CD4-positive, alpha-beta T cell treated with Interleukin-4 for 4 hours (primary cell): ENCODE results near the gene RFFL.

ENCODE experiments used
- DNase-seq: peaks from one replicate; pipeline ENCODE4 v3.0.0-alpha.2; 2020

Gene RFFL

DNA sequence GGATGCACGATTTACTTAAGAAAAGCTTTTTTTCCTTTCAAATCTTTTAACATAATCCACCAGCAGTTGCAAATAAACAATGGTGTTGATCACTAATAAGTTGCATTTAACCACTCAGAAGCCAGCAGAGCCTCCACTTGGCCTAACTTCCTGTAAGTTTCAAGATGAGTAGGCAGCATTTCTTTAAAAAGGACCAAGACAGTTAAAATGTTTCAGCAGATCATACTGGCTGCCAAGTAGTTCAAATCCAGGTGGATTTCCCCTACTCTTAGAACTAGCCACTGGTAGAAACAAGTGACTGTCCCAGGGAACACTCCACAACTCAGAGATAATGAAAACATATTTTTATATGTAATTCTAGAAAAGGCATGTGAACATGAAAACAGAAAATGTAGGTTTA, 17.0 kb upstream of the RFFL start:
- peak; percentile 26 for DNase-seq

DNA sequence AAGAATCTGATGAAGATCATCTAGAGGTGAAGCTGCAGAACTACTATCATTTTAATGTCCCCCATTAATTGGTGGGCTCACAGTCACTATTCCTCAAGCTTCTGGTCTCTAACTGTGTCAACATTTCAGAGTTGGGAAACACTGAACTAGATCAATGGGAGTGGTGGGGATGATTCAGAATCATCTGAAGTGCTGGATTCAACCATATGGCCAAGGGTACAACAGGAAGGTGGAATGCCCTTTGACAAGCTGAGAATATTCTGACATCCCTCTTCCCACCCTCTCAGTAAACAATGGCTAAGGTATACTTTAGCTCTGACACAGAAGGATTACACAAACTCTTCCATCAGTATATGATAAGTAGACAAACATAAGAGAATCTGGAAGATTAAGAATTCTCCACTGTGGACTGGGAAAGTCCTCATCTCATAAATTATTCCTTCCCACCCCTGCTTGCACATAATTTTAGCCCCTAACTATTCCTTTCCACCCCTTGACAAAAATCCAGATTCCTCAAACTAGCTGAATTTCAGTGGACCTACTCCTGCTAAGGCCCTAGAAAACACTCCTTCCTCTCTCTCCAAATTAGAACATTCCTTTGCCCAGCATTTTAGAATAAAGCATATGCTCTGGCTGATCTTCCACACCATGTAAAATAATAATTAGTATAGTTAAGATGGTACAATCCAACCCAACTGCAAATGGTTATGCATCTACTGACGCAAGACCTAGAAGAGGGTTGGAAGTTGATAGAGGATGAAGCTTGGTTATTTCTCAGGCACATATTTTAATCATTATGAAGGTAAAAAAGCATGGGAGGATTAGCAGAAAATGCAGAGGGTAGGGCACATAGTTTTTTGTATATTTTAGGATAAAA, 16.3 kb upstream of the RFFL start:
- no peak for DNase-seq

DNA sequence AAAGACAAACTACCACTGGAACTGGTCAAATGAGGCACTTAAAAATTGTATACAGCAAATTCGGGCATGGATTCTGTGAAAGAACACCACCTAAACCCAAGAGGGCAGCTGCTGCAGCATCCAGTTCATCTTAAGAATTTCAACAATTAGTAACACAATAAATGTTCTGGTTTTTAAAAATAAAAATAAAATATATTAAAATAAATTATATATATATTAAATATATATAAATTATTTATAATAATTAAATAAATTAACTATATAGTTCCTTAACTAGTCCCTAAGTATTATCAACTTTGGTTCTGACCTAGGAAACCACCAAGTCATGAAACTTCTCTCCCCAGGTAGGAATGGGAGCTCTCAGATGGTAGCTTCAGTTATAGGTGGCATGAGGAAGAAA, 13.4 kb upstream of the RFFL start:
- DNase-seq = no peak

DNA sequence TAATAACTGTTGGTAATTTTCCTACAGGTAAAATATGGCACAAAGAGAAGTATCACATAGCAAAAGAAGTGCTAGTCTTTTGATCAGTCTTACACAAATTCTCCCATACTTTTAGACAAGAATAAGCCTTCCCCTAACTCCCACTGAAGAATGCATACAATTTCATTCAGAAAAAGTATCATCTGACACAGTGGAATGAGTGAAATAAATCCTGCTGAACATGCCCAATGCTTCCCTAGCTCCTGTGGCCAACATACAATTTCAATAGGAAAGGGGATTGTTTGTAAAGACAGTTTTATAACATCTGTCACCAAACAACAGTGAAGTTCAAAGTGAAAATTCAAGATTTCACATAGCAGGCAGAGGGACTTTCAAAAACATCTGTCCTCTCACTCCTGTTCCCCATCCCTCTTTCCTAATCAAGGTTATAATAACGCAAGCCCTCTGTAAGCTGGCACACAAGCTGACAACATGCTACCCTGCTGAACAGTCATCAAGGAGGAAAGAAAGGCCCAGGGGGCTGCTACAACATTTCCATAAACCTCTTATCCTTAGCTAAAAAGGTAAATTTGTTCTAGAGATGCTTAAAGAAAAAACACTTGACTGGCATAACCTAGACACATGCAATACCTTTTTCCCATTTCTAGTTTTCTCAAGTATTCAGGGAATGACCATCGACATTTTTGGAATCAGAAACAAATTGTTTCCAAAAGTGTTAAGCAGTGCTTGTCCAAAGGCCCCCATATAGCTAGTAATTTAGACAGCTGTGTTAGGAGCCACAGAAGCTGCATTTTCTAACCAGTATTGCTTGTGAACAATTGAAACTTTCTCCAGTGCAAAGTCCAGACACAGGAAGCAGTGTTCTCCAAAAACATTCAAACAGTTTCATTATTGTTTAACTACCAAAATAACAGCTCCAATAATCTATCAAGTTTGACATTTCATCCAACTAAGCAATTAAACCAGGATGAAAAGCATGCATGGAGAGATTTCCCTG, 11.5 kb upstream of the RFFL start:
- DNase-seq = no peak

DNA sequence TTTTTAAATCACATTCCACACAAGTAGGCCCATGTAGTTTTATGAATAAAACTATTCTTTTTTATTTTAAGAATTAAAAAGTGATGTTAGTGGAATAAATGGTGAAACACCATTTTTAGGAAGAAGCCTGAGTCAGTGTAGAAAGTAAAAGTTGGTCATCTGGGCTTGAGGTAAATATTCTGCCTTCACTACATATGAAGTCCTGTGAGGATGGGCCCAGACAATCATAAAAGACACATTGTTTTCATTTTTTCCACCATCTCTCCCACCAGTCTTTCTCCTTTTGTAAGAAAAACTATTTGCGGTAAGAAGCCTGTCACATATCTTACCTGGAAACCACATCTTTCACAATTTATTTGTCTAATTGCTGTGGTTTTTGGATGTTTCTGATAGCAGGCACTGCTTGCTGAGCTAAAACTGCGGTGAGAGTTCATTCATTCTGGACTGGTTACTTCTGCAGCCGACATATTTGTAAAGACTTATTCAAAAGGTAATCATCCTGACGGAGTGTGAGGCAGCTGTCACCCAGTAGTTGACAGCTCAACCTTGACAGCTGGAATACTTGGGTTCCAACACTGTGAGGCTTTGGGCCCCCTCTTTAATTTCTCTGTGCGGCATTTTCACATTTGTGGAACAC, 10.6 kb upstream of the RFFL start:
- DNase-seq = peak; percentile 44

DNA sequence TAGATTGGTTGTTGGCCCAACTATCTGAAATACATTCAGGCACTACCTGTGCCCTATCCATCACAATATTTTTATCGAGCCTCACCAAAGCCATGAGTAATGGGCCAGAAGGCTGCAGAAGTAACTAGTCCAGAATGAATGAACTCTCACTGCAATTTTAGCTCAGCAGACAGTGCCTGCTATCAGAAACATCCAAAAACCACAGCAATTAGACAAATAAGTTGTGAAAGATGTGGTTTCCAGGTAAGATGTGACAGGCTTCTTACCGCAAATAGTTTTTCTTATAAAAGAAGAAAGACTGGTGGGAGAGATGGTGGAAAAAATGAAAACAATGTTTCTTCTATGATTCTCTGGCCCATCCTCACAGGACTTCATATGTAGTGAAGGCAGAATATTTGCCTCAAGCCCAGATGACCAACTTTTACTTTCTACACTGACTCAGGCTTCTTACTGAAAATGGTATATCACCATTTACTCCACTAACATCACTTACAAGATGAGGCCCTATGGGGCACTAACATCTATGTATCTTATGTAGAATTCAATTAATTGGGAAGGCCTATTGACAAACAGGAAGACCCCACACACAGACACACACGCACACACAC, 9.8 kb upstream of the RFFL start:
- peak; percentile 71 for DNase-seq

DNA sequence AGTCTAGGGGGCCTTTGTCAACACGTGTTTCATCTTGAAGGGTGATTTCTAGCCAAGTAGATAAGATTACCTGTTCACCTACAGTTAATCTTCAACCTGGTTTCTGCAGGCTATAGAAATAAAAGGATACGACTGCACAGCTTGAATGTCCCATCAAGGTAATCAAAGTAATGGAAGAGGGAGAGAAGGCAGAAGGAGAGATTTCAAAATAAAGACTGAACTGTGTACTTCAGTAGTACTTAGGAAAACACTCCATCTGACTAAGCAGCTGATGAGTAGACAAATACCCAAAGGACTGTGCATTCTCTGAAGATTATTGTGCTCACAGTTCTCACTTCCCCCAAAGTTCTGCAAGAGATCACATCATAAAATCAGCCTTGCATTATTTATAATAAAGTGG, 5.8 kb upstream of the RFFL start:
- DNase-seq = no peak

DNA sequence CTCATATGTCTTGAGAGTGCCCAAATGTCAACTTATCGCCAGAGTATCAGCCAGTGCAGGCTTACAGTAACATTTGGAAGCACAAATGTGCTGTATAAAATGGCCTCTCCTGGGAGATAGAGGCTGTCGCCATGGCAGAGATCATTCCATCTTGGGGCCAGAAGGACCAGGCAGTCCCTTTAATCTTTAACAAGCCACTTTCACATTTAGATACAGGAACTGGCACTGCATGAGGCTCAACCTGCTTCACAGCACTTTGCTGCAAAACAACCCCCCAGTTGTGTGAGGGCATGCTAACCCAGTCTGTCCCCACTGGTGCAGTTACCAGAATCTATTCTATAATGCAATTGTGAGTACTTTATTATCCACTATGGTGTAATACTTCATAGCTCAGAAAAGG, 4.7 kb upstream of the RFFL start:
- DNase-seq = no peak

DNA sequence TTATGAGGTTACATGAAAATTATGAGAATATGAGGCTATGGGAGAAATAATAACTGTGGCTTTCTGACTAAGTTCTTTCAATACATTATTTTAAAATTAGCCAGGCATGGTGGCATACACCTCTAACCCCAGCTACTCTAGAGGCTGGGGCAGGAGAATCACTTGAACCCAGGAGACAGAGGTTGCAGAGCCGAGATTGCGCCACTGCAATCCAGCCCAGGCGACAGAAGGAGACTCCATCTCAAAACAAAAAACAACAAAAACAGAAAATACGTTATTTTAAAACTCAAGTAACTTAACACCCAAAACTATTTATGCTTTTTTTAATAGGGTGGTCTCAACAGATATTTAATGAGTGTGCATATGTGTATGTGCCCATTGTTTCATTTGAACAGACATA, 2.4 kb upstream of the RFFL start:
- no peak for DNase-seq

DNA sequence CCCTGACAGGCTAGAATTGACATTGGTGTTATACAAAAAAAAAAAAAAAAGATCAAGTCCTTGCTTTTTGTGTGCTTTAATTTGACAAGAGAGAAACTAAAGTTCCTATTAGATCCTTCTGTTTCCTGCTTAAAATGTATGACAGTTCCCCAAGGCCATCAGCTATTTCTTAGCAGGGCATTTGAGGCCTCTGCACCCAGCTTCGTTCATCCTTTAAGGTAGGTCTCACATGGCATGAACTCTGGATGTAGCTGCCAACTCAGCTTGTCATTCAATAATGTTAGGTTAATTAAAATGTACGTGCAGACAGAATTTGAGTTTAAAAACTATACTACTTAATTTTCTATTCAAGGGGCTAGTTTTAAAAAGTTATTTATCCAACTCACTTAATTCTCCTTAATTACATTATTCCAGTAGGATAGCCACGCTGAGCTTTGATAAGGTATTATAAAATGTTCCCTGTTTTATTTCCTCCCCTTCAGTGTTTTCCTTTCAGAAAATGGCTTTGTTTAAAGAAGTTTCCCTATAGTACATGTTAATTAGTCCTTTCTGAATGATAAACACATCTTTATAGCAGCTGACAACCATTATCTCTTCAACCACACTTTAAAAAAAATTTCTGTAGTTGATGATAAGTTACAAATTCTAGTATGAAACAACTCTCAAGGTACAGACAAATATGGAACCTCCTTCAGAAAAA, 1.2 kb upstream of the RFFL start:
- DNase-seq = no peak

DNA sequence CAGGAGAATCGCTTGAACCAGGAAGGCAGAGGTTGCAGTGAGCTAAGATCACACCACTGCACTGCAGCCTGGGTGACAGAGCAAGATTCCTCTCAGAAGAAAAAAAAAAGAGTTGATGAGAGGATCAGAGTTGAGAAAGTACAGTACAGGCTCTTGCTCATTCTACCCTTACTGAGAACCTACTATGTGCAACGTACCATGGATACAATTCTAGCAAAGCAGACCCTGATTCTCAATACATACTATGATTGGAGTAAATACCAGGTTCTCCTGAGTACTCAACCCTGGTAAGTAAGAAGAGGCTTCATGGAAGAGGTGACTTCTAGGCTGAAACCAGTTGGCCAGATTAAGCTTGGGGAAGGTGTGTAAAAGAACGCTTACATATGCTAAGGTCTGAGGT, 1.2 kb downstream of the RFFL start:
- DNase-seq = no peak

DNA sequence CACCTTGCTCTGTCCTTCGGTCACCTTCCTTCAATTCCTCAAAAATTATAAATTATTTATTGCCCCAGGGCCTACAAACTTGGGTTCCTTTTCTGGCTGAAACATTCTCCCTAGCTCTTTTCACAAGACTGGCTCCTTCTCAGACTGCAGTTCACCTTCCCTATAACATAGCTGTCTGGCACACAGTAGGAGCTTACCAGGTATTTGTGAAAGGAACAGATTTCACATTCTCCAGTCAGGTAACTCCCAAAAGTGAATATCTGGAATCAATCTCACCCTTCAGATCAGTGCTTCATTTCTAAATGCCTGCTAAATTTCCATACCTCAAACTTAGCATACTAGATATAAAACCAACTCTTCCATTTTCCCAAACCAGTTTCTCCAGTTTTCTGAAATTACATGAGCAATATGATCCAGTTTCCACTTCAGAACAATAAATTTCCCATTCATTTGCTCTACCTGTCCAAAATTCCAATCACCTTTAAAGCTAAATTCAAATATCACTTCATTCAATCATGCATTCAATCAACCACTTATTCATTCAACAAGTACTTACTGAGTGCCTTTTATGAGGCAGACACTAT, 6.1 kb downstream of the RFFL start:
- DNase-seq = no peak

DNA sequence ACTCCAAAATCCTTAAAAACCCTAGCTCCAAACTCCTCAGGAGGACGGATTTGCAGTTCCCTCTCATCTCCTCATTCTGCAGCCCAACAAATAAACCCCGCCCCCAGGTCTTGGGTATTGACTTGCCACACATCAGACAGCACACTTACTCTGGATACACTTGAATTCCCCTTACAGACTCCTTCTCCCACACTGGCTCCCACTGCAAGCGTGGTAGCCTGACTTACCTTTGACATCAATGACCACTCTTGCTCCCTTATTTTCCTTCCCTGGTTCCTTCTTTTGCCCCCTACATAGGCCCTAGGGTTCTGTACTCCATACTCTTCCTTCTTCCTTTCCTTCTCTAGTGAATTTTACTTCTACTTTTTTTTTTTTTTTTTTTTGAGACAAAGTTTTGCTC, 7.5 kb downstream of the RFFL start:
- DNase-seq = no peak

DNA sequence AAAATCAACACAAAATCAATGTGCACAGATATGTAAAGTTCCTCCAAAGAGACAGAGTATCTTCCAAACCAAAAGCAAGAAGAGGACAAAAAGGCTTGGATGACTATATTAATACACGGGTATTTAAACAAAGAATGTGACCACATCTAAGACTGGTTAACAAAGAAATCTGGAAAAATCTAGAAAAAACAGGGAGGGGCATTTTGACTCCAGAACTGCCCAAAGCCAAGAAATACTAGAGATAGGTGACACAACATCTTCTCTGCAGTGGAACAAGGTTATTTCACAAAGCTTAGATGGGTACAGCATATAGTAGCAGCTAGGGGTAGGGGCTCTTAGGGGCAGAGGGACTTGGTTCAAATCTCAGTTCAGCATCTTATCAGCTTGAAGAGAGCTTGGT, 10.3 kb downstream of the RFFL start:
- no peak for DNase-seq

DNA sequence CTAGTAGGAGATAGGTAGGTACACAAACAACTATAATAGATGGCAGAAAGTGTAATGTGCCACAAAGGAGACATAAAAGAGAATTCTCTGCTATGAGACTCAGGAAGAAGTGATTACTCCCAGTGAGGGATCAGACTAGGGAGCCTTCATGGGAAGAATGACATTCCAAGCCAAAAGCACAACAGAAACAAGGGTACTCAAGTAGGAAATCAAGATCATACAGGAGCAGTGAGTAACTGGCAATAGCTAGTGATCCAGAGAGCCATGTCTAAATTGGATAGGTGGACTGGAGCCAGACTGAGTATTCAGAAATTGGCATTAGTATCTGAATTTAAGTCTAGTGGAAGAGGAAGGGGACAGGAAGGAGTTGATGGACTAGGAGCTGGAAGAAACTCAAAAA, 10.7 kb downstream of the RFFL start:
- no peak for DNase-seq

DNA sequence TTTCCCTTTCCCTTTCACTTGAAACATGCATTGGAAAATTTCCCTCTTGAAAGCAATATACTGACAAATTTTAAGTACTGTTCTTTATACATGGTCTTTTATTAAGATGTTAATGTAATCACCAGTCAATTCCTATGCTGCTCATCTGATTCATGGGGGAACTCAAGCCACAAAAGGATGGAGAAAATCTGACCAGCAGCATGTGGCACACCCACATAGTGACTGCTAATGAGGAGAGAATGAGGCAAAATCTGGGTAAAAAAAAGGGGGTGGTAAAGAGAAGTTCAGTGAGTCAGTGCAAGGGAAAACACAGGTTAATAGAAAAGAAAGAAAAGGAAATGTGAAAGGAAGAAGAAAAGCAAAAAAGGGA, 11.3 kb downstream of the RFFL start:
- DNase-seq = no peak

DNA sequence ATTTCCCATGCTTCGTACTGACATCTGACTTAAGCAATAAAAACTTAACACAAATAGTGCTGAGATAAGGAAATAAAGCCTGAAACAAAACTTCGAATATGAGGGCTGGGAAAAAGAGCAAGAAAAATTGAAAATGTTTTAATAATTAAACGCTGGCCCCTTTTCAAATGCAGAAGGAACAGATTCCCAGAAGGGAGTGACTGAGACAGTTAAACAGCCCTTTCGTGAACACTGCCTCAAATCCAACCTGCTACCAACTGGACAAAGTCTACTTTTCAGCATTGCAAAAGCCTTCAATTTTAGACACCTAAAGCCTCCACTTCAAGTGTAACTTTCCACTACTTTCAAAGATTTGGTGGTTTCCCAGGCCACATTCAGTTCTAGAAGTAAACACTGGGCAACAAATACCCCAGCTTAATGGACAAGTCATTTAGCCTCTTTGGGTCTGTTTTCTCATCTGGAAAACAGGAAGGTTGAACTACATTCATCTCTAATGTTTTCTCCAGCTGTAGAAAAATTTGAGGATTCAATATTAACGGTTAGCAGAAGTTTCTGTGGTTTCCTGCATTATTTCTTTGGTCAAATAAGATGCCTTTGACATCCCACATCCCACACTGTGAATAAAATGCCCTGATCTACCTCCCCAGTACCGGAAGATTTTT, 11.8 kb downstream of the RFFL start:
- DNase-seq = peak; percentile 52

DNA sequence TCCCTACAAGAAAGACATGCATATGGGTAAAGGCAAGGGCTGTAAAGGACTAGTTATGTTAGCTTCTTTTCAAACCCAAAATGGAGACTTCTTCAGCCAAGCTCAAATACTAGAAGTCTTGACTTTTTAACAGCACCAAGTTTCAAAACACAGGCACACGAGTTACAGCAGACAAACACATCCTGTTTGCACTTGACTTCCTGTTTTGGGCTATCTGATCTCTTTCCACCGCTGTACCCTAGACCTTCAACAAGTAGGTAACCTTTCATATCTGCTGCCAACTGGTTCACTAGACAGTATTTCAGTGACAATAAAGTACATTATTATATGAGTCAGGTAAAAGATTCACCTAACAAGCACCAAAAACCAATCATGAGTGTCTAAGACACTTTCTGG, 12.3 kb downstream of the RFFL start:
- DNase-seq = peak; percentile 95

DNA sequence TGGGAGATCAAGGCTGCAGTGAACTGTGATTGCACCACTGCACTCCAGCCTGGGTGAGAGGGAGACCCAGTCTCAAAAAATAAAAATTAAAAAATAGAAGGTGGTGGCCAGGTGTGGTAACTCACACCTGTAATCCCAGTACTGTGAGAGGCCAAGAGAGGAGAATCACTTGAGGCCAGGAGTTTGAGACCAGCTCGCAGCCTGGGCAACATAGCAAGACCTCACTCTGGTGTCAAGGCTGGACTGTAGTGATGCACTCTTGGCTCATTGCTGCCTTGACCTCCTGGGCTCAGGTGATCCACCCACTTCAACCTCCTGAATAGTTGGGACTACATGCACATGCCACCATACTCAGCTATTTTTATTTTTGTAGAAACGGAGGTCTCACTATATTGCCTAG, 13.3 kb downstream of the RFFL start:
- no peak for DNase-seq

DNA sequence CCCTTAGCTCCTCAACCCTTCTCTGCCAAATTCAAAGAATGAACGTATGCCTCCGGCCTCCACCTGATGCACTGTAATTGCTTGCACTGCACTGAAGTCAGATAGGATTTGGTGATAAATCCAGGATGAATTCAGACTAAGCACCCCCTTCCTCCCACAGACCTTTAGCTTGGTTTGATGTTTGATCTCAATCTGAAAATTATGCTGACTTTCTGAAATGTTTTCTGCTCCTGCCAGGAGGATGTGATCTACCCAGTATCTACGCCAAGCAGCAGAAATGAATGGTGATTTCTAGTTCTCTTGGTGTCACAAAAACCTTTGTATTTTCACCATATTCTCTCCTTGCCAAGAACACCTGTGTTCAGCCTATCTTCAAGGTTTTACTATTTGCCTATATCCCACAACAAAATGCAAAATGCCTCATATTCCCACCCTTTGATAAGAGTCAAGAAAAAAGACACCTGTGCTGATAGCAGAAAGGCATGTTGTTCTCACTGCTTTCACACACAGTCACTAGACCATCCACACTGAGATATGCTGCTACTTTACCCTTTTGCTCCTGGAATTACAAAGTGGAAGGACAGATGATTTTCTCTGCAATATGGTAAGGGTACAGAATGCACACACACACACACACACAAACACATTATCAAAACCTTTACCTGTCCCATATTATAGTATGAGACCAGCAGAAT, 14.7 kb downstream of the RFFL start:
- DNase-seq = no peak

DNA sequence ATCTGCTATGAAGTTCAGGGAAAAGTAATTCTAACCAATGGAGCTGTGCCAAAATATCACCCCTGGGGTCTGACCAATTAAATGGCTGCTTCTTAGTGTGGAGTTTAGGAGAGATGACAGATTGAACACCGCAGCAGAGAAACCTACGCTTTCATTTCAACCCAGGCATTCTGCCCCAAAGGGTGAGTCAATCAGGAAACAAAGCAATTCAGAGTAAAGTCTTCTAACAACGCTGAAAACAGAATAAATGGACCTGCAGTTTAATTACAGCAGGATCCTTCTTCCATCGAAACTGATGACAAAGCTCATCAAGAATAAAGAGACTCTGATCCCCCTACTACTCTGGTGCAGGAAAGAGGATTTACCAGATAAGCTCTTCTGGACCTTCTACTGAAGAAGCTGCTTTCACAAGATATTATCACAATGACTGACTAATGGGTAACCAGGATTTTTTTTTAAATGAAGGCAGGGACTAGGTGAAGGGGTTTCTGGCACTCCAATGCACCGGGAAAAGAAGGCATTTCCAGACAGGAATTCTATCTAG, 16.7 kb downstream of the RFFL start:
- DNase-seq = peak; percentile 94
